ENCODE measurements around the gene NLGN3. TPM values are rescaled to one million over a fixed set of nuclear protein-coding genes. Genes with fewer than 3 reads are reported as not detected.

NLGN3 gene
- total and polyA plus RNA-seq, 2 of the 8 experiments (the other 6 are each of a cell fraction or from before 2014, with no cell fraction given): 12.0 to 14.8 TPM

- Histone ChIP-seq H2AK5ac (ENCODE audit: low read depth, low read length) (no peak overlapping the region), H3K79me1 (ENCODE audit: low read depth, low read length) (no peaks in the 10 kb centered on the region), H3K79me2 (ENCODE audit: control insufficient read depth in 1 of 2, insufficient read depth in 2 of 2, low read length in 2 of 2) (no peaks in the 10 kb centered on the region), H3K36me3 (ENCODE audit: control insufficient read depth in 2 of 4, insufficient read depth in 4 of 4, low read length in 3 of 4) (peaks cover 3 to 36% (median 15%) of the 10 kb centered on the region in 4 experiments; a peak in 7 of 8 replicates), H3K4me1 (replicated peaks in 1 of 4; ENCODE audit: control insufficient read depth in 3 of 4, insufficient read depth in 4 of 4, low read length in 3 of 4) (peaks cover 0 to 6% (median 2%) of the 10 kb centered on the region in 4 experiments; a peak in 3 of 7 replicates), H3K4me3 (ENCODE audit: extremely low read depth in 1 of 4, insufficient read depth in 2 of 4, low read depth in 3 of 4, low read length in 4 of 4) (no peak overlapping the region), H2AFZ (ENCODE audit: low read length) (no peak overlapping the region), H2BK120ac (replicated peaks; ENCODE audit: low read depth, low read length) (no peak overlapping the region), H3K56ac (replicated peaks; ENCODE audit: insufficient read length, low read depth, low read length) (no peak overlapping the region), H4K91ac (replicated peaks; ENCODE audit: insufficient read length, low read length) (no peak overlapping the region), H3K4ac (replicated peaks; ENCODE audit: insufficient read length, low read depth, low read length) (no peak overlapping the region), H3K18ac (ENCODE audit: extremely low read depth, low read length) (no peak overlapping the region), H2BK5ac (ENCODE audit: low read depth, low read length) (no peak overlapping the region), H2BK12ac (ENCODE audit: low read depth, low read length) (no peak overlapping the region), H3K27me3 (replicated peaks in 1 of 4; ENCODE audit: control insufficient read depth in 3 of 4, extremely low read depth in 1 of 4, insufficient read depth in 3 of 4, low read length in 3 of 4) (no peaks in the 10 kb centered on the region), H3K23me2 (ENCODE audit: low read depth, low read length) (peaks cover 2% of the 10 kb centered on the region; the same call in 1 of the 2 replicates), H4K5ac (ENCODE audit: insufficient read length, low read depth, low read length) (no peak overlapping the region), H3K4me2 (ENCODE audit: insufficient read depth in 1 of 2, low read depth in 2 of 2, low read length in 2 of 2) (no peak overlapping the region), H3K14ac (ENCODE audit: insufficient read length) (no peak overlapping the region), H2BK15ac (ENCODE audit: low read length) (no peak overlapping the region), H3K27ac (ENCODE audit: low read depth, low read length) (no peak overlapping the region), H3K9ac (replicated peaks in 1 of 4; ENCODE audit: extremely low read depth in 1 of 4, low read depth in 3 of 4, low read length in 3 of 4) (no peak overlapping the region), H3K23ac (ENCODE audit: insufficient read length) (no peak overlapping the region), H4K20me1 (replicated peaks in 1 of 2; ENCODE audit: control insufficient read depth in 1 of 2, insufficient read depth in 2 of 2, low read length in 2 of 2) (no peaks in the 10 kb centered on the region), H2BK20ac (ENCODE audit: low read length) (no peak overlapping the region), H4K8ac (ENCODE audit: extremely low read depth, insufficient read depth, low read length) (no peak overlapping the region), H3K9me3 (ENCODE audit: insufficient read depth in 2 of 2, low read depth in 1 of 2, low read length in 1 of 2) (no peaks in the 10 kb centered on the region)
- no peak for FAIRE-seq
- ChIA-PET POLR2A (ENCODE audit: partially characterized antibody) (no interaction called here), CTCF (ENCODE audit: partially characterized antibody) (interaction anchor here (0.5 to 1.5 kb wide), 2 partner anchors 11 to 144 kb away, joined by 3 read pairs; no protein-coding TSS in a partner anchor)
- DNase-seq (ENCODE audit: low read depth in 1 of 2, low spot score in 2 of 2): no peak
- WGBS, 2 experiments (ENCODE audit: extremely low coverage in 1 of 2, insufficient coverage in 1 of 2, insufficient read length in 1 of 2, insufficient replicate concordance in 2 of 2, low coverage in 1 of 2, low lambda C conversion rate in 2 of 2, missing lambda C conversion rate in 1 of 2): 100% methylated on average over 5 of the region's 6 CpGs; no CpG with 5 or more reads in 1 of the 2 experiments
- TF ChIP-seq POLR2A (IDR thresholded peaks at IDR 0.05; ENCODE audit: control extremely low read depth in 1 of 2, low read depth in 2 of 2, low read length in 2 of 2) (no peak), FOSL1 (IDR thresholded peaks at IDR 0.05; ENCODE audit: insufficient read depth, low read depth, low read length) (no peak)
Observed at GRCh38 chrX:71140440-71140839, 4.2 kb upstream of the NLGN3 start.
